NCI-H1105 treated with DMSO at 0.1 percent for 48 hours (cell line): ENCODE data around the gene PTTG1IP.

ENCODE experiments used
- DNase-seq: peaks from one replicate; lab custom pipeline; 2025; lab: John Stamatoyannopoulos, UW

Gene PTTG1IP

DNA sequence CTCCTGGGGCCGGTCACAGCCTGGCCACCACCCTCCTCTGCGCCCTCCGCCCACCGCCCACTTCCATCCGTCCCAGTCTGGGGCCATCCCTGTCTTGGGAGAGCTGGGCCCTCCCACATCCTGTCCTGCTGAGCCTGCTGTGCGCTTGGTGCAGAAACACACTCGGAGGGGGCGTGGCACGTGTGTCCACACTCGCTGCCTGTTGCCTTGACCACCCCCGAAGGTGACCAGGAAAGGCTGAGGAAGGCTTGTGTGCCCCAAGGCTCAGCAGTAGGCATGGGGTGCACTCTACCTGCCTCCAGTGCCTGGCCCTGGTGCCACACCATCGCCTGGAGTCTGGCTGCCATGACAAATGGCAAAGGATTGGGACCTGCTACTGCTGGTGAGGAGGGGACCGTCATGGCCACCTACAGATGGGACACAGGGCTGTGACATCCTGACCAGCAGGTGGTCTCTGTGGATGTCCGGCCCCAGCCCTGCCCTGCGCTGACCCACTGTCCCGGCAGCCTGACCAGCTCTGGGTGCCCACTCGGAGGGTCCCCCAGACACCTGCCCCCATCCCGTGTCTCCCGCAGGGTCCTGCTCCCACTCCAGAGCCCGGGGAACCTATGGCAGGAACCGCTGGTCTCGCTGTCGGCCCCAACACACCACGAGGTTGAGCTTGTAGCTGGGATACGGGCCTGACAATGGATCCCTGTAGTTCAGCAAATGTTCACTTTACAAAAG is 23.2 kb upstream of the PTTG1IP start:
- no peak for DNase-seq

- no peak for DNase-seq
These were observed 22.4 kb upstream of the PTTG1IP start for GRCh38 chr21:44895859-44896258.

GRCh38 chr21:44894687-44895302 is 21.3 kb upstream of the PTTG1IP start:
- DNase-seq = no peak

GRCh38 chr21:44893948-44894656 is 20.6 kb upstream of the PTTG1IP start:
- no peak for DNase-seq

- DNase-seq = no peak
These were observed 19.7 kb upstream of the PTTG1IP start for GRCh38 chr21:44893278-44893556.

DNA sequence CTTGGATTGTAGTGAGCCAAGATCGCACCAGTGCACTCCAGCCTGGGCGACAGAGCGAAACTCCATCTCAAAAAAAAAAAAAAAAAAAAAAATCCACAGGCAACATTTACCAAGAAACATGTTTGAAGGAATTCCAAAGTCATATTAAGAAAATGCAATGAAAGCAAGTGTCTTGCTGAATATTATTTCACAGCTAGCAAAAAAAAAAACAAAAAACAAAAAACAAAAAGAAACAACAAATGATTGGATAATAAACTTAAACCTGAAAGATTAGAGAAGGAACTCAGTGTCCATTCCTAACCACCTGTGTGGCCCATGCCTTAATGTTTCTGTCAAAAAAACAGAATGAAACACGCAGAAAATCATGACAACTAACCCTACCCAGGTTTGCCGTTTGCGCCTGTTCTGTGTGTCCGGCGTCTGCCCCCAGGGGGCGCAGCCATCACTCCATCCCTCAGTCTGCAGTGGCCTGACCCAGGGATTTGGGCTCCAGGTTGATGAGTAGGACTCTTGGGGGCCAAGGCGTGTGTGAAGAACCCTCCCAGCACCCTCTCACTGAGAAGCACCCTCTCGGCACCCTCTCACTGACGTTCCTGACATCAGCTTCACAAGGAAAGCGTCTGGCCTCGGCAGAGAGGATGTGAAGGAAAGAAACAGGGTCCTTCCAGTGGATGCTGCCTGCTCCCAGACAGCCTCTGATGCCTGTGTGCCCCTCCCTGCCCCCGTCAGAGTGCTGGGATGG is 19.2 kb upstream of the PTTG1IP start:
- peak; percentile 35 for DNase-seq

DNA sequence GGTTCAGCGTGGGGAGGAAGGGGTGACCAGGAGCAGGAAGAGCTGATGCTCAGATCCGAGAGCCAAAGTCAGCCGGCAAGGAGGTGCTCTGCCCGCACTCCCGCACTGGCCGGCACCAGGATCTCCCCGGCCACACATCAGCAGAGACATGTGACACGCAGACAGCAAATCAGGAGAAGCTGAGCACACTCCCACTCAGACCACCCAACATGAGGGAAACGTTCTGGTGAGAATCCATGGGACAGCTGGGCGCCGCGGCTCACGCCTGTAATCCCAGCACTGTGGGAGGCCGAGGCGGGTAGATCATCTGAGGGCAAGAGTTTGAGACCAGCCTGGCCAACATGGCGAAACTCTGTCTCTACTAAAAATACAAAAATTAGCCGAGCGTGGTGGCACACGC is 18.6 kb upstream of the PTTG1IP start:
- DNase-seq = no peak

DNA sequence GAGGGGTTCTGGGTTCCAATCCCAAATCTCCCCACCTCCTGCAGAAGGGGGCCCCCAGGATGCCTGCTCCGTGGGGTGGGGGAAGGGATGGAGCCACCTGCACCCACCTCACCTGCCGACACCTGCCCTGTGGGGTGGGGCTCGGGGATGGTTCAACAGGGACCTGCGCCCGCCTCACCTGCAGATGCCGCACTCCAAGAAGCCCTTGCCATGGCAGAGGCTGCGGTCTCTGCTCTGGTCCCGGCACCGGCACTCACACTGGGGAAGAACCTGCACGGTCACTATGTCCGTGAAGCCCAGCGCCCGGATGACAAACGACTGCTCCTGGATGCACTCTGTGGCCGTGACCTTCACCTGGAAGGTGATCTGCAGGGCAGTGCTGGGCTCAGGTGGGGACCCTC is 18.1 kb upstream of the PTTG1IP start:
- DNase-seq = no peak

GRCh38 chr21:44890961-44891541 is 17.6 kb upstream of the PTTG1IP start:
- DNase-seq = no peak

DNA sequence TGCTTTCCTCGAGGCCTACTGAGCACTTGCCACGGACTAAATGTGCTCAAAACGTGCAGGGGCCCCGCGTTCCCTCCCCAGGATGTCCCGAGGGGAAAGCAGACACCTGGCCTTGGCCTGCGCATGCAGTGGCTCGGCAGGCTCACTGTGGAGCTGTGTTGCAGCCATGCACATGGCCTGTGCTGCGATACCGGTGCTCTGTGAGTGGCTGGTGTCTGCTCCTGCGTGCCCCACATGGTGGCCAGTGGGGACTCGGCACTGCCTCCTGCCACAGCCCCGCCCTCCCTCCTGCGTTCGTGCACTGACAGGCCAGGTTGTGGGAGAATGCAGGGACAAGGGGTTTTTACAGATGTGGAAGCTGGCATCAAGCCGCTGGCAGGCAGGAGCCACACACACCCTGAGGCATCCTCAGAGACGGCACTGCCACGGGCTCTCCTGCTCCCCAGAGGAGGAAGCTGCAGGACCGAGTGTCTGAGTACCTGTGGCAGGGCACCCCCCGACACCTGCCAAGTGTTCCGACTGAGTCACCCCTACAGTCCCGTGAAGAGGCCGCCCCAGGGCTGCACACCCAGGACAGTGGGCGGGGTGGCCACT is 16.9 kb upstream of the PTTG1IP start:
- DNase-seq = no peak

- no peak for DNase-seq
These were observed 16.3 kb upstream of the PTTG1IP start for GRCh38 chr21:44889625-44890337.

GRCh38 chr21:44888581-44889550 is 15.4 kb upstream of the PTTG1IP start:
- DNase-seq = no peak

DNA sequence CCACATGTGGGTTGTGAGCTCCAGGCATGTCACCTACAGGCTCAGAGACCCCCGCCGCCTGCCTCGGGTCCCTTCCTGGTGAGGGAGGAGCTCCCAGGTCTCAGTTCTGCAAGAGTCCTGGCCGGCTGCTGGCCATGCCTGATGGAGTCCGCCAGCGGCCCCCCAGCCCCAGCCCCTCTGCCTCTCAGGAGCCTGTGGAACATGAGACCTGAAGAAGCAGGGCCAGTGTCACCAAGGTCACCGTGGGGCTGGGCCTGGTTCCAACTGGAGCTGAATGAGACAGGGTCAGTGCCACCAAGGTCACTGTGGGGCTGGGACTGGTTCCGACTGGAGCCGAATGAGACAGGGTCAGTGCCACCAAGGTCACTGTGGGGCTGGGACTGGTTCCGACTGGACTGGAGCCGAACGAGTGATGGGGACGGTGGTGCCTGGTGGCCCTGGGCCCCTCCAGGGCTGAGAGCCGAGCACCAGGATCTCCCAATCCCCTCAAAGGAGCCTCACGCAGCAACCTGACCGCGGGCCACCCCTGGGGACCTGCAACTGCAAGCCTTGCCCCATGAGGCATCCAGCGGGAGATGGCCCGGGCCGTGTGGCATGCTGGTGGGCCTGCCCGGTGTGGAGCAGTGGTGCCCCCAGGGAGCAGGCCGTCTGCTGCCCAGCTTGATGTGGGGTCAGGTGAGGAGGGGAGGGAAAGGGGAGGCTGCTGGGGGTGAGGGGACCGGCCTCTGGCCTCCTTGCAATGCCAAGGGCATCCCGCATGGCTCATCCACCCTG is 14.5 kb upstream of the PTTG1IP start:
- no peak for DNase-seq

GRCh38 chr21:44887126-44887806 is 13.8 kb upstream of the PTTG1IP start:
- no peak for DNase-seq

GRCh38 chr21:44886113-44887075 is 12.9 kb upstream of the PTTG1IP start:
- DNase-seq = no peak

- no peak for DNase-seq
These were observed 12.1 kb upstream of the PTTG1IP start for GRCh38 chr21:44885615-44886014.

DNA sequence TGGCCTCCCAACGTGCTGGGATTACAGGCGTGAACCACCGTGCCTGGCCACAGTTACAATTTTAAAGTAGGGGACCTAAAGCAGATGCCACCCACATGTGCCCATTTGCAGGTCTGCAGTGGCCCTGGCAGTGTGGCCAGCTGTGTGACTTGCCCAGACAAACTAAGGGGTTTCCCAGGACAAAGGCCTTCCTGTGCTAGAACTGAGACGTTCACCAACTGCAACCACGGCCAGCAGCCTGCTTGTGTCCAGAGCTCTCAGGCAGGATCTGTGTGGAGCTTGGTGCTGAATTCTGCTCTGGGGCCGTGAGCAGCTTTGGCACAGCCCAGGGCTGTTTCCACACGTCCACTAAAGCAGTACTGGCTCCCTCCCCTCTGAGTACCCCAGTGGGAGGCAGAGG is 10.6 kb upstream of the PTTG1IP start:
- no peak for DNase-seq

- no peak for DNase-seq
These were observed 9.8 kb upstream of the PTTG1IP start for GRCh38 chr21:44883250-44883649.
